K562 (cell line): ENCODE measurements around the gene MPIG6B. TPM values are rescaled to one million over a fixed set of nuclear protein-coding genes. Genes with fewer than 3 reads are reported as not detected.

ENCODE experiments used
- KDM1A ChIP-seq, 2 experiments: fragments of 450-650 bp; IDR thresholded peaks; 2 replicates each; pipeline ENCODE4 v1.6.1; 2016; ENCODE audit warnings: mild to moderate bottlenecking in 2 of 2
- PHF8 ChIP-seq: fragments of 200-600 bp; sonication (generic); IDR thresholded peaks from 2 replicates; pipeline ENCODE4 v1.6.1; 2012; ENCODE audit warnings: mixed run types, mild to moderate bottlenecking, inconsistent platforms, low read length, moderate library complexity, borderline replicate concordance
- POLR2B ChIP-seq: fragments of 450-650 bp; IDR thresholded peaks from 2 replicates; pipeline ENCODE4 v1.6.1; 2018; ENCODE audit warnings: low read depth; ENCODE audit not compliant: partially characterized antibody
- RBM17 ChIP-seq: fragments of 200-400 bp; formaldehyde crosslinking; IDR thresholded peaks from 2 replicates; pipeline ENCODE4 v1.6.1; 2017; ENCODE audit warnings: low read depth, mild to moderate bottlenecking, low read length, borderline replicate concordance
- SNRNP70 ChIP-seq: fragments of 200-400 bp; formaldehyde crosslinking; optimal IDR thresholded peaks from 2 replicates; pipeline ENCODE3; 2017; ENCODE audit warnings: low read depth, low read length
- SP1 ChIP-seq: sonication (generic); formaldehyde crosslinking; IDR thresholded peaks from 2 replicates; pipeline ENCODE4 v1.8.1; 2022; ENCODE audit warnings: mild to moderate bottlenecking, missing genetic modification reagents
- ZBTB43 ChIP-seq: sonication (generic); formaldehyde crosslinking; IDR thresholded peaks from 2 replicates; pipeline ENCODE4 v1.8.0; 2023; ENCODE audit warnings: mild to moderate bottlenecking, missing genetic modification reagents
- ZNF146 ChIP-seq: IDR thresholded peaks from one replicate; pipeline ENCODE4 v1.6.1; 2018; ENCODE audit warnings: missing compliant biosample characterization; ENCODE audit not compliant: unreplicated experiment
- ZNF282 ChIP-seq: sonication (generic); formaldehyde crosslinking; IDR thresholded peaks from 2 replicates; pipeline ENCODE4 v1.8.1; 2023; ENCODE audit warnings: missing genetic modification reagents
- ZNF324 ChIP-seq: fragments of 250-450 bp; sonication (Bioruptor Pico); IDR thresholded peaks from 2 replicates; pipeline ENCODE4 v1.4.0; 2020; ENCODE audit warnings: mild to moderate bottlenecking
- ZNF398 ChIP-seq: fragments of 250-450 bp; sonication (Bioruptor Pico); IDR thresholded peaks from 2 replicates; pipeline ENCODE4 v1.8.0; 2021; ENCODE audit warnings: moderate library complexity, mild to moderate bottlenecking, inconsistent platforms
- ZNF740 ChIP-seq, 3 experiments: fragments of 200-800 bp in 1 of 3; sonication (Bioruptor generic) in 1 of 3; sonication (generic) in 1 of 3; formaldehyde crosslinking in 1 of 3; IDR thresholded peaks; 2 replicates each; pipeline versions ENCODE4 v1.6.1 to v1.8.0; 2016 to 2022; ENCODE audit warnings: mild to moderate bottlenecking in 2 of 3, missing compliant biosample characterization in 2 of 3, missing genetic modification characterization in 2 of 3, missing genetic modification reagents in 1 of 3
- ZNF830 ChIP-seq: fragments of 250-450 bp; sonication (Bioruptor Pico); IDR thresholded peaks from 2 replicates; pipeline ENCODE4 v1.5.0; 2021; ENCODE audit warnings: mild to moderate bottlenecking
- polyA plus RNA-seq, 8 experiments: library from polyadenylated mRNA; depleted of rRNA in 4 of 8; stranded (reverse) in 5 of 8; unstranded in 3 of 8; fragments of >200 nt; fragmentation: Nextera tagmentation in 2 of 8; fragmentation: Illumina TruSeq in 1 of 8; extraction: Ambion mirVana in 2 of 8; extraction: Trizol in 1 of 8; gene quantifications; 2 replicates each; pipeline versions ENCODE4 v1.2.1 to v1.2.3, GENCODE V29; 2011 to 2014; ENCODE audit warnings: inconsistent platforms in 1 of 8, missing spikeins in 1 of 8
- total RNA-seq, 7 experiments: library from RNA; depleted of rRNA in 6 of 7; stranded (reverse); fragments of >200 nt in 6 of 7; fragmentation: Illumina TruSeq in 2 of 7; extraction: Trizol in 2 of 7; gene quantifications; 2 replicates each; pipeline versions ENCODE4 v1.2.1 to v1.2.3, GENCODE V29; 2011 to 2021; ENCODE audit warnings: low replicate concordance in 1 of 7
- TF ChIP-seq, protein P1 (sequence below), 2 experiments: IDR thresholded peaks in 1 of 2; conservative IDR thresholded peaks in 1 of 2; 2 replicates each; pipeline ENCODE4 v1.6.1; 2016; ENCODE audit warnings: low read depth in 2 of 2, mild to moderate bottlenecking in 1 of 2, missing compliant biosample characterization in 1 of 2, missing genetic modification characterization in 1 of 2, moderate library complexity in 1 of 2
- TF ChIP-seq, protein P2 (sequence below): fragments of 250-450 bp; sonication (Bioruptor Pico); IDR thresholded peaks from 2 replicates; pipeline ENCODE4 v1.9.0; 2021; ENCODE audit warnings: mild to moderate bottlenecking
- TF ChIP-seq, protein P3 (sequence below): sonication (generic); formaldehyde crosslinking; IDR thresholded peaks from 2 replicates; pipeline ENCODE4 v1.8.1; 2022; ENCODE audit warnings: missing genetic modification reagents

MPIG6B gene
- total and polyA plus RNA-seq, 9 of the 15 experiments (the other 6 are each of a cell fraction or from before 2014, with no cell fraction given) = 0.11 to 1.2 (median 0.28) TPM; not detected in 1

DNA sequence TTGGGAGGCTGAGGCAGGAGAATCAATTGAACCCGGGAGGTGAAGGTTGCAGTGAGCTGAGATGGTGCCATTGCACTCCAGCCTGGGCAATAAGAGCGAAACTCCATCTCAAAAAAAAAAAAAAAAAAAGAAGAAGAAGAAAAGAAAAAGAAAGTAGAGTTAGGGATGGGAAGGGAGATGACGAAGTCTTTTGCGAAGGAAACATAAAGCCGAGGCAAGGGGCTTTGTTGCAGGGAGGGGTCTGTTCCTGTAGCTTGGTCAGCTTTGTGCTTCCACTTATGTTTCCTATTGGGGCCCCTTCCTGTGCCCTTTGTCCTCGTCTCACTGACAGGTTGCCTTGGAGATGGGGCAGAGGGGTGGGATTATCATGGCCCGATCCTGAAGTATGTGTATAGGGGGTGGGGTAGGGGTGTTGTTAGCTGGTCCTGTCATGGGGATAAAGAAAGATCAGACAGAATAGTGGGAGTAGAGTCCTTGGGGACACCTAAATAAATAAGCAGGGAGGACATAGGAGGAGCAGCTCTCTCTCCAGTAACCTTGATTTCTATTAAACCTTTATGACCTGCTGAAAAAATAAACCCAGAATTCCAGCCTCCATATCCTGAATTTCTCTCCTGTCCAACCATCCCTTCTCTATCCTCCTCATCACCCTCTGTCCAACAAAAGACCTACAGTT is 14.3 kb downstream of the MPIG6B start (continued):
- TF ChIP-seq ZNF740 (CRISPR knock-in tag; IDR thresholded peaks at IDR 0.05) = no peak
- peak in 1 of 2 experiments; percentile 52; a peak in 1 of 4 replicates for TF ChIP-seq ZNF740 (tag; IDR thresholded peaks at IDR 0.05)
- no peak for TF ChIP-seq ZNF398
- 0 out of 2 replicates have a peak, but pooled peaks have one; percentile 34 for TF ChIP-seq ZBTB43 (CRISPR knock-in tag)
- TF ChIP-seq ZNF324 (CRISPR knock-in tag) = no peak
- no peak for TF ChIP-seq ZNF146 (CRISPR knock-in tag)
- TF ChIP-seq, protein P1, sequence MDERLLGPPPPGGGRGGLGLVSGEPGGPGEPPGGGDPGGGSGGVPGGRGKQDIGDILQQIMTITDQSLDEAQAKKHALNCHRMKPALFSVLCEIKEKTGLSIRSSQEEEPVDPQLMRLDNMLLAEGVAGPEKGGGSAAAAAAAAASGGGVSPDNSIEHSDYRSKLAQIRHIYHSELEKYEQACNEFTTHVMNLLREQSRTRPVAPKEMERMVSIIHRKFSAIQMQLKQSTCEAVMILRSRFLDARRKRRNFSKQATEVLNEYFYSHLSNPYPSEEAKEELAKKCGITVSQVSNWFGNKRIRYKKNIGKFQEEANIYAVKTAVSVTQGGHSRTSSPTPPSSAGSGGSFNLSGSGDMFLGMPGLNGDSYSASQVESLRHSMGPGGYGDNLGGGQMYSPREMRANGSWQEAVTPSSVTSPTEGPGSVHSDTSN (CRISPR knock-in tag; IDR thresholded peaks at IDR 0.05; ENCODE audit: low read depth) = no peak
- TF ChIP-seq, protein P1 (tag; conservative IDR thresholded peaks at IDR 0.05; ENCODE audit: low read depth) = no peak; the same call in 1 of the 2 replicates
- 0 out of 2 replicates have a peak, but pooled peaks have one; percentile 2 for TF ChIP-seq PHF8
- TF ChIP-seq POLR2B = no peak
- TF ChIP-seq, protein P2, sequence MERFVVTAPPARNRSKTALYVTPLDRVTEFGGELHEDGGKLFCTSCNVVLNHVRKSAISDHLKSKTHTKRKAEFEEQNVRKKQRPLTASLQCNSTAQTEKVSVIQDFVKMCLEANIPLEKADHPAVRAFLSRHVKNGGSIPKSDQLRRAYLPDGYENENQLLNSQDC = peak; percentile 74
- TF ChIP-seq SNRNP70 = no peak
- TF ChIP-seq ZNF830 (CRISPR knock-in tag) = peak; percentile 89; the same call in 1 of the 2 replicates
- no peak for TF ChIP-seq ZNF282
- TF ChIP-seq, protein P3, sequence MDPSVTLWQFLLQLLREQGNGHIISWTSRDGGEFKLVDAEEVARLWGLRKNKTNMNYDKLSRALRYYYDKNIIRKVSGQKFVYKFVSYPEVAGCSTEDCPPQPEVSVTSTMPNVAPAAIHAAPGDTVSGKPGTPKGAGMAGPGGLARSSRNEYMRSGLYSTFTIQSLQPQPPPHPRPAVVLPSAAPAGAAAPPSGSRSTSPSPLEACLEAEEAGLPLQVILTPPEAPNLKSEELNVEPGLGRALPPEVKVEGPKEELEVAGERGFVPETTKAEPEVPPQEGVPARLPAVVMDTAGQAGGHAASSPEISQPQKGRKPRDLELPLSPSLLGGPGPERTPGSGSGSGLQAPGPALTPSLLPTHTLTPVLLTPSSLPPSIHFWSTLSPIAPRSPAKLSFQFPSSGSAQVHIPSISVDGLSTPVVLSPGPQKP (CRISPR knock-in tag) = no peak
- TF ChIP-seq KDM1A (IDR thresholded peaks at IDR 0.05) = no peak
- TF ChIP-seq RBM17 = no peak
- no peak for TF ChIP-seq SP1
